ENCODE results near the gene RPS27L. TPM values are rescaled to one million over a fixed set of nuclear protein-coding genes. Genes with fewer than 3 reads are reported as not detected.
"Not testable (repeated sequence)": the region's sequence is repeated elsewhere in the genome, so short reads cannot be mapped to it uniquely, and the experiment has no call there.

Gene RPS27L
- total and polyA plus RNA-seq, 8 donors: 8.4 to 432 (median 54.1) TPM

DNA sequence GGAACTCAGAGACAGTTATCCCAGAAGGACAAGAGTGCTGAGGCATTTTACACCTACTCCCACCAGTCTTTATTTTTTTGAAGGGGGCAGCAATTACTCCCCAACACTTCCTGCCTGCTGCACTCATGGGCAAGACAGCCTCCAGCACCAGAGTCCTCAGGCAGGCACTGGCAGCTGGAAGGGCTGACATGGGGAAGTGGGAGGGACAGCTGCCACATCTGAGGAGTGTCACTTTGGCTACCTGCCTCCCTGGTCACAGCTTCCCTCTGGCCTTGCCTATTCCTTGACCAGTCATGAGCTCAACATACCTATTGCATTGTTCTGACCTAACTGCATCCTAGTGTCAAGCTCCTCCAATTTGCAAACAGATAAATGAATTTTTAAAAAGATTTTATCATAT, 45.8 kb downstream of the RPS27L start:
- H3K9me3 ChIP-seq: no peaks in the 10 kb centered on the region
- intact Hi-C loops (cut with DNase I; ENCODE audit: low total_unique reads): no loop called here
- no peak for TF ChIP-seq POLR2A (IDR thresholded peaks at IDR 0.05)
- no peak for DNase-seq
- no peak overlapping the region for H3K27ac ChIP-seq
- H3K4me1 ChIP-seq: peaks cover 0 to 13% (median 8%) of the 10 kb centered on the region in 4 donors
- H3K36me3 ChIP-seq: no peaks in the 10 kb centered on the region
- no peak overlapping the region for H3K4me3 ChIP-seq
- no peaks in the 10 kb centered on the region for H3K27me3 ChIP-seq

- DNase-seq: no peak
- Histone ChIP-seq H3K4me3 (no peak overlapping the region), H3K4me1 (peaks cover 0 to 13% (median 8%) of the 10 kb centered on the region in 4 donors), H3K27me3 (no peaks in the 10 kb centered on the region), H3K36me3 (no peaks in the 10 kb centered on the region), H3K27ac (no peak overlapping the region), H3K9me3 (no peaks in the 10 kb centered on the region)
- no peak for TF ChIP-seq POLR2A (IDR thresholded peaks at IDR 0.05)
- no peak for TF ChIP-seq CTCF (IDR thresholded peaks at IDR 0.05)
- TF ChIP-seq POLR2AphosphoS5 (IDR thresholded peaks at IDR 0.05): no peak
- intact Hi-C loops (cut with DNase I; ENCODE audit: low total_unique reads): no loop called here
- 90 to 93% (median 93%) methylated on average over 3 of the region's 3 CpGs for WGBS, 5 donors
These were observed 46.8 kb downstream of the RPS27L start for GRCh38 chr15:63110428-63111026.

DNA sequence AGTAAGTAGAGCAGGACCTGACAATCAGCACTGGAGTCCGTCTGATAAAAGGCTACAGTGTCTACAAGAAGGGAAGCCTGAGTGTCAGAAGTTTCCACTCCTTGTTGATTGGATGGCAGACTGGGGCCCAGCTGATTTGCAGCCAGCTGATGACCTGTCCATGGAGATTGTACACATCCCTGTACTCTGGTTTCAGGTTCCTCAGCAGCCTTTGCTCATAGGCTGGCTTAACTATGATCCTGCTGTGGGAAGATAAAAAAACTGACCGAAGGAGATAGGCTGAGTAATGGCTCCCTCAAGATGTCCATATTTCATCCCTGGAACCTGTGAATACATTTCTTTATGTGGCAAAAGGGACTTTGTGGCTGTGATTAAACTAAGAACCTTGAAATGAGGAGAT, 47.4 kb downstream of the RPS27L start:
- Histone ChIP-seq H3K36me3 (no peaks in the 10 kb centered on the region), H3K9me3 (no peaks in the 10 kb centered on the region), H3K27me3 (no peaks in the 10 kb centered on the region), H3K4me1 (peaks cover 0 to 13% (median 8%) of the 10 kb centered on the region in 4 donors), H3K27ac (no peak overlapping the region), H3K4me3 (no peak overlapping the region)
- intact Hi-C loops (cut with DNase I; ENCODE audit: low total_unique reads): loop anchor here (10.0 kb wide), 1 partner anchor 265 kb away; no protein-coding TSS in a partner anchor
- DNase-seq: no peak
- 78 to 90% (median 82%) methylated on average over 2 of the region's 2 CpGs for WGBS, 5 donors
- no peak for TF ChIP-seq POLR2AphosphoS5 (IDR thresholded peaks at IDR 0.05)
- TF ChIP-seq CTCF (IDR thresholded peaks at IDR 0.05): no peak
- TF ChIP-seq EP300 (IDR thresholded peaks at IDR 0.05): no peak
- no peak for TF ChIP-seq POLR2A (IDR thresholded peaks at IDR 0.05)

DNA sequence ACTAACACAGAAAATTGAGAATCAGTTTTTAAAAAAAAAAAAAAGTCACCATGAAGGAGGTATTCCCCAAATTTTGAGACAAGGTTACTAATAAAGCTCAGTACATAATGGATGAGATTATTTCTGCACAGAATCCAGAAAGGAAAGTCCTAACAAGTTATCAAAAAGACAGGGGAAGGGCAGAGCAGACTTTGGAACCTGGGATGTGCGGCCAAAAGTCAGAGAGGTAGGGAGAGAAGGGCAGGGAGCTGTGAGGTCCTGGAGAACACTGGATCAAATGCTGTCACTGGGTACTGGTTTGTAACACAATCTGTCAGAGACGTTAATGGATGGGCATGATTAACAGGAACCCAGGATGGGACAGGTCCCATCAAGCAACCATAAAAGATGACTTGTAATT, 47.8 kb downstream of the RPS27L start:
- H3K9me3 ChIP-seq: no peaks in the 10 kb centered on the region
- H3K27me3 ChIP-seq: no peaks in the 10 kb centered on the region
- no peak overlapping the region for H3K27ac ChIP-seq
- WGBS, 5 donors: 76 to 98% (median 93%) methylated on average over 2 of the region's 2 CpGs
- TF ChIP-seq POLR2AphosphoS5 (IDR thresholded peaks at IDR 0.05) (no peak), EP300 (IDR thresholded peaks at IDR 0.05) (no peak), POLR2A (IDR thresholded peaks at IDR 0.05) (no peak), CTCF (IDR thresholded peaks at IDR 0.05) (no peak)
- intact Hi-C loops (cut with DNase I; ENCODE audit: low total_unique reads): loop anchor here (10.0 kb wide), 1 partner anchor 265 kb away; no protein-coding TSS in a partner anchor
- DNase-seq: no peak
- no peaks in the 10 kb centered on the region for H3K36me3 ChIP-seq
- H3K4me1 ChIP-seq: peaks cover 0 to 13% (median 8%) of the 10 kb centered on the region in 4 donors
- no peak overlapping the region for H3K4me3 ChIP-seq

DNA sequence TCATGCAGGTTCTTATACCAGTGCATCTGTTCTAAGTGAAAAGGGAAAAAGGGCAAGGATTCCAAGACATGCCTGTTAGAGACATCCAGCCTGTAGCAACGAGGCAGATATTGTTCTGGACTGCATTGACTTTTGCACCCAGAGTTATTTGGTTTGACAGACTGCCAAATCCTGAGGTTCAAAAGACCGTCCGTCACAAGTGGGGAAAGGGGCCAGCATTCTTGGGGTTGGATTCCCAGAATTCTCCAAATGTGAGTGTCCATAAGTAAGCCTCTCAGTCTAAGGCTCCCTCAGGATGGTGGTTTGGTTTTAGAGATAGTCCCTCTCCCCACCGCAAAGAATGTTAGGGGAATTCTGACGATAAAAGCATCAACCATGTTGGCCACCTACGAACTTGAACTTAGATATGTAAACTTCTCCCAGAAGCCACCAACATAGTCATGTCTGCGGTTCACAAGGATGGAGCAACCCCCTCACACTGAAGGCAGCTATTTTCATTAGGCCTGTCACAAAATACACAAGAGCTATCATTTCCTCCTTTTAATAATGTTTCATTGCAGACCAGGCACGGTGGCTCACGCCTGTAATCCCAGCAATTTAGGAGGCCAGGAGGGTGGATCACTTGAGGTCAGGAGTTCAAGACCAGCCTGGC, 49.3 kb downstream of the RPS27L start:
- peak overlapping the region in 2 of 5 donors; percentile 34 to 46 for H3K27ac ChIP-seq
- H3K27me3 ChIP-seq: no peaks in the 10 kb centered on the region
- H3K4me3 ChIP-seq: no peak overlapping the region
- H3K4me1 ChIP-seq: peaks cover 0 to 13% (median 8%) of the 10 kb centered on the region in 4 donors
- intact Hi-C loops (cut with DNase I; ENCODE audit: low total_unique reads): loop anchor here (10.0 kb wide), 1 partner anchor 263 kb away; no protein-coding TSS in a partner anchor
- H3K36me3 ChIP-seq: no peaks in the 10 kb centered on the region
- no peaks in the 10 kb centered on the region for H3K9me3 ChIP-seq
- TF ChIP-seq POLR2AphosphoS5 (IDR thresholded peaks at IDR 0.05) (peak in 1 of 3 donors; percentile 53), CTCF (IDR thresholded peaks at IDR 0.05) (no peak)
- DNase-seq: peak in 1 of 2 donors; percentile 81
- WGBS, 5 donors: 26 to 48% (median 37%) methylated on average over 9 of the region's 9 CpGs

- not testable (repeated sequence) for H3K9me3 ChIP-seq, H3K27ac ChIP-seq, H3K4me3 ChIP-seq, H3K36me3 ChIP-seq, H3K27me3 ChIP-seq, DNase-seq
- intact Hi-C loops (cut with DNase I; ENCODE audit: low total_unique reads): loop anchor here (10.0 kb wide), 1 partner anchor 261 kb away; no protein-coding TSS in a partner anchor
- 63 to 80% (median 78%) methylated on average over 8 of the region's 8 CpGs for WGBS, 5 donors
- peaks cover 0 to 13% (median 8%) of the 10 kb centered on the region in 4 donors for H3K4me1 ChIP-seq
These were observed 51.9 kb downstream of the RPS27L start for GRCh38 chr15:63105354-63105753.
